Endothelial cell of umbilical vein (primary cell): Measurements from ENCODE around the gene TUBG1.

Source experiments
- CTCF ChIP-seq, 2 donors: IDR thresholded peaks; 1 replicate in 1 of 2; 2 replicates in 1 of 2; pipeline ENCODE4 v1.5.1; 2011; ENCODE audit warnings: low read length in 2 of 2, mild to moderate bottlenecking in 2 of 2, moderate library complexity in 2 of 2, control low read depth in 1 of 2, inconsistent platforms in 1 of 2, low read depth in 1 of 2; ENCODE audit not compliant: insufficient read depth in 1 of 2; ENCODE audit errors: extremely low read depth in 1 of 2
- EZH2 ChIP-seq: IDR thresholded peaks from 2 replicates; pipeline ENCODE4 v1.6.1; 2012; ENCODE audit warnings: borderline replicate concordance, low read depth, mild to moderate bottlenecking, moderate library complexity, low read length, inconsistent platforms; ENCODE audit not compliant: severe bottlenecking
- GATA2 ChIP-seq: IDR thresholded peaks from 2 replicates; pipeline ENCODE4 v1.7.0; 2011; ENCODE audit warnings: low read depth, mild to moderate bottlenecking, moderate library complexity, mixed read lengths, low read length; ENCODE audit not compliant: insufficient read length, insufficient read depth

GRCh38 chr17:42564815-42565522, 44.5 kb upstream of the TUBG1 start:
- TF ChIP-seq CTCF (IDR thresholded peaks at IDR 0.05; ENCODE audit: extremely low read depth in 1 of 2, insufficient read depth in 1 of 2, low read depth in 1 of 2, low read length in 2 of 2) = no peak
- TF ChIP-seq GATA2 = no peak
- TF ChIP-seq EZH2 = no peak
